ENCODE data around the gene COPB2.
"Not testable (repeated sequence)": the region's sequence is repeated elsewhere in the genome, so short reads cannot be mapped to it uniquely, and the experiment has no call there.

Gene COPB2

DNA sequence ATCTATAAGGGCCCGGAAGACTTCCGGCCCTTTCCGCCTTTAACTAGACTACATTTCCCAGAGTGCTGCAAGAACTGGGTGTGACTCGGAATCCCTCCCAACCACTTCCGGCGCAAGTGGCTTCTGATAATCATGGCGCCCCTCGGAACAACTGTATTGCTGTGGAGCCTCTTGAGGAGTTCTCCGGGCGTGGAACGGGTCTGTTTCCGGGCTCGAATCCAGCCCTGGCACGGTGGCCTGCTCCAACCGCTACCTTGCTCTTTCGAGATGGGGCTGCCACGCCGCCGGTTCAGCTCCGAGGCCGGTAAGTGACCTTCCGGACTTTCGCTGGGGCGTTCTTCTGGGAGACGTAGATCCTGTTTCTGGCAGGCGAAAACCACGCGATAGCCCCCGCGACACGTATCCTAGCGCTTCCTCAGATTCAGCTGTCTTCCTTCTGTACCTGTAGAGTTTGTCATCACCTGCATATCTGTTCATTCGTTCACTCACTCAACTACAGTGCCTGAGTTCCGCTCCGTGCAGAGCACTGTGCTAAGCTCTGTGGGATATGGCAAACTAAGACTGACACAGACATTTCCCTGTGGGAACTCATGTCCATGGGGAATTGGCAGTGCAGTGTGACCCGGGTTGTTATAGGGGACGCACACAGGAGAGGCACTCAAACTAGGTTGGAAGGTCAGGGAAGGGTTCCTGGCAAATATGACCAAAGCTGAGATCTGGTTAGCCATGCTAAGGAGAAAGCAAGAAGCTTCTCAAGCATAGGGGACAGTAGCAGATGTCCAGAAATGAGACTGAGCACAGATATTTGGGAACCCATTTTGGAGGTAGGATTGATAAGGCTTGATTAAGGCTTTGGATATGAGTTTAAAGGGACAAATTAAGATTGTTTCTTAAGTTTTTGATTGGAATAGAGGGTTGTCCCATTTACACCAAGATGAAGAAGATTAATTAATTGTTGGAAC is 45.3 kb downstream of the COPB2 start, which contains the start of gene MRPS22:
MRPS22 (plus strand) TSS at position 126 of the 962 bp plus-strand sequence; CDS start at position 133, 7 bp downstream.
- TF ChIP-seq, protein P1, sequence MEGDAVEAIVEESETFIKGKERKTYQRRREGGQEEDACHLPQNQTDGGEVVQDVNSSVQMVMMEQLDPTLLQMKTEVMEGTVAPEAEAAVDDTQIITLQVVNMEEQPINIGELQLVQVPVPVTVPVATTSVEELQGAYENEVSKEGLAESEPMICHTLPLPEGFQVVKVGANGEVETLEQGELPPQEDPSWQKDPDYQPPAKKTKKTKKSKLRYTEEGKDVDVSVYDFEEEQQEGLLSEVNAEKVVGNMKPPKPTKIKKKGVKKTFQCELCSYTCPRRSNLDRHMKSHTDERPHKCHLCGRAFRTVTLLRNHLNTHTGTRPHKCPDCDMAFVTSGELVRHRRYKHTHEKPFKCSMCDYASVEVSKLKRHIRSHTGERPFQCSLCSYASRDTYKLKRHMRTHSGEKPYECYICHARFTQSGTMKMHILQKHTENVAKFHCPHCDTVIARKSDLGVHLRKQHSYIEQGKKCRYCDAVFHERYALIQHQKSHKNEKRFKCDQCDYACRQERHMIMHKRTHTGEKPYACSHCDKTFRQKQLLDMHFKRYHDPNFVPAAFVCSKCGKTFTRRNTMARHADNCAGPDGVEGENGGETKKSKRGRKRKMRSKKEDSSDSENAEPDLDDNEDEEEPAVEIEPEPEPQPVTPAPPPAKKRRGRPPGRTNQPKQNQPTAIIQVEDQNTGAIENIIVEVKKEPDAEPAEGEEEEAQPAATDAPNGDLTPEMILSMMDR (IDR thresholded peaks at IDR 0.05; ENCODE audit: insufficient read depth, low read length, poor library complexity, severe bottlenecking): no peak
- peak; percentile 86 for DNase-seq (ENCODE audit: extremely low read depth, insufficient read length)
- Histone ChIP-seq H3K27me3 (replicated peaks; ENCODE audit: control insufficient read depth, insufficient read depth, low read length) (no peaks in the 10 kb centered on the region), H3K4me3 (replicated peaks; ENCODE audit: low read depth, low read length) (peak within 1 kb of the TSS; percentile 98), H3K36me3 (ENCODE audit: control insufficient read depth, insufficient read depth, low read length) (peaks cover 3% of the 10 kb centered on the region)

DNA sequence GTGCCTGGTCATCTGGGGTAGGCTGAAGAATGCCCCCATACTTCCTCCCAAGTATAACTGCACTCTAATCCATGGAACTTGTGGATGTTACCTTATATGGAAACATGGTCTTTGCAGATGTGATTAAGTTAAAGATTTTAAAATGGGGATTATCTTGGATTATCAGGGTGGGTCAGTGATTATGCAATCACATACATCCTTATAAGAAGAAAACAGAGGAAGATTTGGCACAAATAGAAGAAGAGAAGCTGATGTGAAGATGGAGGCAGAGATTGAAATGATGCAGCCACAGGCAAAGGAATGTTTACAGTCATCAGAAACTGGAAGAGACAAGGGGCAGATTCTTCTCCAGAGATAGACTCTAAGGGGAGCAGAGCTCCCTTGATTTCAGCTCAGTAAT is 47.4 kb downstream of the COPB2 start:
- no peaks in the 10 kb centered on the region for H3K27me3 ChIP-seq (replicated peaks; ENCODE audit: control insufficient read depth, insufficient read depth, low read length)
- no peak overlapping the region for H3K4me3 ChIP-seq (replicated peaks; ENCODE audit: low read depth, low read length)
- no peak for DNase-seq (ENCODE audit: extremely low read depth, insufficient read length)
- peaks cover under 1% of the 10 kb centered on the region; the same call in 1 of the 2 replicates for H3K36me3 ChIP-seq (ENCODE audit: control insufficient read depth, insufficient read depth, low read length)
- TF ChIP-seq, protein P1 (IDR thresholded peaks at IDR 0.05; ENCODE audit: insufficient read depth, low read length, poor library complexity, severe bottlenecking): no peak

DNA sequence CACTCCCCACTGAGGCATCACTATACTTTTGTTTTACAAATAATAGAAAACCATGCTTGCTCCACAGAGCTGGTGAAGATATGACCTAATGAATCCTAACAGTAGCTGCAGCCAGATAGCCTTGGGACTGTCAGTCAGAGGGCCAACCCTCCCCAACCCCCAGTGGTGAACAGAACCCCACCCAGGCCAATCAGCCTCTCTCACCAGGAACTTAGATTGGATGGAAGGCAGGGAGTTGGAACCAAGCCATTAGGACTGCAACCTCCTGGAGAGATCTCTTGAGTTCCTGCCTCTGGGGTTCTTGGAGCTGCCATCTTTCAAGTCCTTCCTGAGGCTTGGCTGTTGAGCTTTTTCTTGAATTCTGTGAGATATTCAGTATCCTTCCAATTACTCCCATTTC is 48.7 kb downstream of the COPB2 start:
- TF ChIP-seq, protein P1 (IDR thresholded peaks at IDR 0.05; ENCODE audit: insufficient read depth, low read length, poor library complexity, severe bottlenecking): no peak
- Histone ChIP-seq H3K27me3 (replicated peaks; ENCODE audit: control insufficient read depth, insufficient read depth, low read length) (no peaks in the 10 kb centered on the region), H3K36me3 (ENCODE audit: control insufficient read depth, insufficient read depth, low read length) (no peaks in the 10 kb centered on the region), H3K4me3 (replicated peaks; ENCODE audit: low read depth, low read length) (no peak overlapping the region)
- DNase-seq (ENCODE audit: extremely low read depth, insufficient read length): no peak

DNA sequence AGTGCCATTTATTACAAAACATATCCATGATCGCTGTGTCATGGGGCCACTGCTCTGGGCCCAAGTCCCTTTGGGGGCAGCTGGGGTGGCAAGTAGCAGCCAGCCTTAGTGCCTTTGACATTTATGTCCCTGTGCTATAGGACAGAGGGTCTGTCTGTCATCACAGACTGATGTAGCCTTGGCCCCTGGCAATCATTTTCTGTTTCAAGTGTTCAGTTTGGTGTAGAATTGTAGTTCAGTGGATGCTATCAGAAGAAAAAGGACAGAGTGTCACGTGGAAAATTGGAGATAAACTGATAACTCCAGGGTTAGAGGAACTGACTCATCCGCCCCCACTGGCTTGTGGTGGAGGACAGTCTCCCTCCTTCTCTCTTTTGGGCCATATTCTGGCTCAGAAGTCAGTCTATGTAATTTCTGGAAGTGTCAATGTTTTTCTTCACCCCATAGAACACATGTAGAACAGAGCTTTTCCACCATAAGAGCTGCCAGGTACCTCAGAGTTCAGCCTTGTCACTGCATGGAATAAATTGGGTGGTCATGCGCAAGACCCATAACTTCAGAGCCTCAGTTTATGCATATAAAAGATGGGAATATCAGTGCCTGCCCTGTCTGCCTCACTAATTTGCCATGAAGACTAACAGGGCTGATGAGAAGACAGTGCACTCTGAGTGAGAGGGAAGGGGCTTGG is 50.1 kb downstream of the COPB2 start:
- no peak for DNase-seq (ENCODE audit: extremely low read depth, insufficient read length)
- no peaks in the 10 kb centered on the region for H3K27me3 ChIP-seq (replicated peaks; ENCODE audit: control insufficient read depth, insufficient read depth, low read length)
- H3K4me3 ChIP-seq (replicated peaks; ENCODE audit: low read depth, low read length): no peak overlapping the region
- TF ChIP-seq, protein P1 (IDR thresholded peaks at IDR 0.05; ENCODE audit: insufficient read depth, low read length, poor library complexity, severe bottlenecking): no peak
- no peaks in the 10 kb centered on the region for H3K36me3 ChIP-seq (ENCODE audit: control insufficient read depth, insufficient read depth, low read length)

DNA sequence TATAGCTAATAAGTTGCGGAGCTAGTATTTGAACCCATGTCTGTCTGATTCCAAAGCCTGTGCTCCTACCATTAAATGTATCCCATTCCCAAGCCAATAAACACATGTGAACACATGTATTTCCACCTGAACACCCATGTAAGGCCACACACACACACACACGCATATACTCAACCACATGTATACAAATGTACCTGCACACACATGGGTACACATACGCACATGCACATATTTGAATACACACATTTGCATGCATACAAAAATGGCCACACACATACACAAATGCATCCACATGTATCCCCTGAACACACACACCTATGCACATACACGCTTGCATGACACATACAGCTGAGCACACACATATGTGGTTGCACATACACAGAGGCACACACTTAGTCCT is 51.0 kb downstream of the COPB2 start:
- H3K27me3 ChIP-seq (replicated peaks; ENCODE audit: control insufficient read depth, insufficient read depth, low read length): no peaks in the 10 kb centered on the region
- TF ChIP-seq, protein P1 (IDR thresholded peaks at IDR 0.05; ENCODE audit: insufficient read depth, low read length, poor library complexity, severe bottlenecking): no peak
- H3K36me3 ChIP-seq (ENCODE audit: control insufficient read depth, insufficient read depth, low read length): no peaks in the 10 kb centered on the region
- no peak overlapping the region for H3K4me3 ChIP-seq (replicated peaks; ENCODE audit: low read depth, low read length)
- no peak for DNase-seq (ENCODE audit: extremely low read depth, insufficient read length)

DNA sequence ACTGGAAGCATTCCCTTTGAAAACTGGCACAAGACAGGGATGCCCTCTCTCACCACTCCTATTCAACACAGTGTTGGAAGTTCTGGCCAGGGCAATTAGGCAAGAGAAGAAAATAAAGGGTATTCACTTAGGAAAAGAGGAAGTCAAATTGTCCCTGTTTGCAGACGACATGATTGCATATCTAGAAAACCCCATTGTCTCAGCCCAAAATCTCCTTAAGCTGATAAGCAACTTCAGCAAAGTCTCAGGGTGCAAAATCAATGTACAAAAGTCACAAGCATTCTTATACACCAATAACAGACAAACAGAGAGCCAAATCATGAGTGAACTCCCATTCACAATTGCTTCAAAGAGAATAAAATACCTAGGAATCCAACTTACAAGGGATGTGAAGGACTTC is 54.8 kb downstream of the COPB2 start:
- not testable (repeated sequence) for DNase-seq (ENCODE audit: extremely low read depth, insufficient read length); H3K36me3 ChIP-seq (ENCODE audit: control insufficient read depth, insufficient read depth, low read length); H3K27me3 ChIP-seq (replicated peaks; ENCODE audit: control insufficient read depth, insufficient read depth, low read length); H3K4me3 ChIP-seq (replicated peaks; ENCODE audit: low read depth, low read length)
